Gastrocnemius medialis (tissue), 4 donors: Measurements from ENCODE around the gene TPCN1. TPM values are rescaled to one million over a fixed set of nuclear protein-coding genes. Genes with fewer than 3 reads are reported as not detected.

Source experiments
- ATAC-seq, 2 donors: fragments of 150-250 bp; one replicate each; pipeline ENCODE4 v1.9.1; 2016
- DNase-seq, 2 donors: peaks; one replicate each; pipeline ENCODE4 v3.0.0-alpha.2; 2019
- H3K27ac ChIP-seq, 4 donors: fragments of 200-600 bp; sonication (generic); 1 replicate in 1 of 4; 2 replicates in 3 of 4; pipeline ENCODE4 v1.5.1; 2016 to 2018; ENCODE audit warnings: mild to moderate bottlenecking in 2 of 4, moderate library complexity in 1 of 4
- H3K27me3 ChIP-seq, 3 donors: fragments of 200-600 bp; sonication (generic) in 2 of 3; 1 replicate in 1 of 3; 2 replicates in 2 of 3; pipeline versions ENCODE4 v1.5.1 to v1.6.0; 2016 to 2019; ENCODE audit warnings: mild to moderate bottlenecking in 1 of 3, moderate library complexity in 1 of 3
- H3K36me3 ChIP-seq, 2 donors: fragments of 200-600 bp; sonication (generic) in 1 of 2; one replicate each; pipeline ENCODE4 v1.5.1; 2017 to 2018
- H3K4me1 ChIP-seq, 2 donors: fragments of 200-600 bp; sonication (generic) in 1 of 2; one replicate each; pipeline ENCODE4 v1.5.1; 2016 to 2017; ENCODE audit warnings: mild to moderate bottlenecking in 2 of 2
- H3K4me3 ChIP-seq, 4 donors: fragments of 200-600 bp; sonication (generic) in 3 of 4; 1 replicate in 1 of 4; 2 replicates in 3 of 4; pipeline ENCODE4 v1.5.1; 2016 to 2019; ENCODE audit warnings: mild to moderate bottlenecking in 2 of 4
- H3K9me3 ChIP-seq, 3 donors: fragments of 200-600 bp; sonication (generic) in 2 of 3; 1 replicate in 1 of 3; 2 replicates in 2 of 3; pipeline ENCODE4 v1.5.1; 2016 to 2019
- CTCF ChIP-seq, 5 experiments: fragments of 450-650 bp in 3 of 5; fragments of 200-600 bp in 2 of 5; sonication (generic) in 2 of 5; IDR thresholded peaks in 4 of 5; conservative IDR thresholded peaks in 1 of 5; 1 replicate in 4 of 5; 2 replicates in 1 of 5; pipeline ENCODE4 v1.5.1; 2016 to 2019; ENCODE audit warnings: antibody characterized with exemption in 5 of 5, mild to moderate bottlenecking in 3 of 5, moderate library complexity in 3 of 5
- POLR2A ChIP-seq, 2 donors: fragments of 450-650 bp; IDR thresholded peaks; one replicate each; pipeline ENCODE4 v1.6.1; 2017; ENCODE audit warnings: antibody characterized with exemption in 2 of 2, mild to moderate bottlenecking in 2 of 2, moderate library complexity in 2 of 2
- in situ Hi-C, 4 donors: fragments of 200-750 bp; cut with MboI; loops; one replicate each; pipeline versions ENCODE4 v1.15.0 to v1.8.0; 2017; ENCODE audit warnings: low sequenced_read_pairs in 4 of 4
- intact Hi-C: fragments of 100-400 bp; cut with DNase I; formaldehyde crosslinking; loops from one replicate; pipeline ENCODE4 v1.15.1; 2023; ENCODE audit warnings: low total_unique reads
- total RNA-seq, 4 donors: library from RNA; depleted of rRNA; stranded (reverse); fragments of >200 nt; gene quantifications; one replicate each; pipeline versions ENCODE4 v1.1.0 to v1.2.3, GENCODE V29; 2016

TPCN1 gene
- total RNA-seq, 4 donors from 2014 or later: 21.4 to 27.0 (median 25.4) TPM

GRCh38 chr12:113268136-113268535 lies 46.9 kb downstream of the TPCN1 start:
- H3K27ac ChIP-seq: no peak overlapping the region
- H3K4me1 ChIP-seq: peaks cover 22 to 25% of the 10 kb centered on the region in 2 donors

GRCh38 chr12:113268621-113269020 lies 47.4 kb downstream of the TPCN1 start:
- H3K36me3 ChIP-seq: peaks cover 0 to 45% of the 10 kb centered on the region in 2 donors

More at GRCh38 chr12:113268136-113268535, 46.9 kb downstream of the TPCN1 start:
- no peak for TF ChIP-seq CTCF (IDR thresholded peaks at IDR 0.05 in 4 of 5, conservative IDR thresholded peaks at IDR 0.05 in 1 of 5)
- TF ChIP-seq POLR2A (IDR thresholded peaks at IDR 0.05): no peak
- ATAC-seq (no peak), DNase-seq (no peak)
- Histone ChIP-seq H3K9me3 (no peaks in the 10 kb centered on the region), H3K27me3 (no peaks in the 10 kb centered on the region), H3K36me3 (peaks cover 0 to 40% of the 10 kb centered on the region in 2 donors), H3K4me3 (no peak overlapping the region)
- intact Hi-C loops: no loop called here
- in situ Hi-C loops: no loop called here

GRCh38 chr12:113269257-113269943 lies 48.1 kb downstream of the TPCN1 start:
- Histone ChIP-seq H3K9me3 (no peaks in the 10 kb centered on the region), H3K36me3 (peaks cover 0 to 53% of the 10 kb centered on the region in 2 donors), H3K4me3 (no peak overlapping the region), H3K27ac (peak overlapping the region in 1 of 4 donors; percentile 71), H3K27me3 (no peaks in the 10 kb centered on the region), H3K4me1 (peaks cover 19 to 27% of the 10 kb centered on the region in 2 donors)
- DNase-seq (no peak), ATAC-seq (no peak)
- in situ Hi-C loops (no loop called here), intact Hi-C loops (no loop called here)
- TF ChIP-seq CTCF (IDR thresholded peaks at IDR 0.05 in 4 of 5, conservative IDR thresholded peaks at IDR 0.05 in 1 of 5): no peak
- TF ChIP-seq POLR2A (IDR thresholded peaks at IDR 0.05): no peak

More at GRCh38 chr12:113268621-113269020, 47.4 kb downstream of the TPCN1 start:
- in situ Hi-C loops: no loop called here
- intact Hi-C loops: no loop called here
- no peak overlapping the region for H3K4me3 ChIP-seq
- DNase-seq (no peak), ATAC-seq (no peak)
- TF ChIP-seq POLR2A (IDR thresholded peaks at IDR 0.05) (no peak), CTCF (IDR thresholded peaks at IDR 0.05 in 4 of 5, conservative IDR thresholded peaks at IDR 0.05 in 1 of 5) (no peak)
- peaks cover 19 to 27% of the 10 kb centered on the region in 2 donors for H3K4me1 ChIP-seq
- H3K27ac ChIP-seq: no peak overlapping the region
- H3K27me3 ChIP-seq: no peaks in the 10 kb centered on the region
- no peaks in the 10 kb centered on the region for H3K9me3 ChIP-seq

- H3K27me3 ChIP-seq: no peaks in the 10 kb centered on the region
- H3K9me3 ChIP-seq: no peaks in the 10 kb centered on the region
- ATAC-seq (no peak), DNase-seq (no peak)
- intact Hi-C loops (no loop called here), in situ Hi-C loops (no loop called here)
- H3K27ac ChIP-seq: peak overlapping the region; percentile 71 to 77 (median 76)
- peaks cover 19 to 27% of the 10 kb centered on the region in 2 donors for H3K4me1 ChIP-seq
- TF ChIP-seq CTCF (IDR thresholded peaks at IDR 0.05 in 4 of 5, conservative IDR thresholded peaks at IDR 0.05 in 1 of 5) (no peak), POLR2A (IDR thresholded peaks at IDR 0.05) (no peak)
- peaks cover 0 to 64% of the 10 kb centered on the region in 2 donors for H3K36me3 ChIP-seq
- H3K4me3 ChIP-seq: no peak overlapping the region
These were observed 49.4 kb downstream of the TPCN1 start for GRCh38 chr12:113270709-113271009.
